ENCODE measurements around the gene SPHKAP. TPM values are rescaled to one million over a fixed set of nuclear protein-coding genes. Genes with fewer than 3 reads are reported as not detected.
"Not testable (repeated sequence)": the region's sequence is repeated elsewhere in the genome, so short reads cannot be mapped to it uniquely, and the experiment has no call there.

Gene SPHKAP
- polyA plus RNA-seq, 1 of the 3 experiments (the other 2 are of a cell fraction) = not detected

DNA sequence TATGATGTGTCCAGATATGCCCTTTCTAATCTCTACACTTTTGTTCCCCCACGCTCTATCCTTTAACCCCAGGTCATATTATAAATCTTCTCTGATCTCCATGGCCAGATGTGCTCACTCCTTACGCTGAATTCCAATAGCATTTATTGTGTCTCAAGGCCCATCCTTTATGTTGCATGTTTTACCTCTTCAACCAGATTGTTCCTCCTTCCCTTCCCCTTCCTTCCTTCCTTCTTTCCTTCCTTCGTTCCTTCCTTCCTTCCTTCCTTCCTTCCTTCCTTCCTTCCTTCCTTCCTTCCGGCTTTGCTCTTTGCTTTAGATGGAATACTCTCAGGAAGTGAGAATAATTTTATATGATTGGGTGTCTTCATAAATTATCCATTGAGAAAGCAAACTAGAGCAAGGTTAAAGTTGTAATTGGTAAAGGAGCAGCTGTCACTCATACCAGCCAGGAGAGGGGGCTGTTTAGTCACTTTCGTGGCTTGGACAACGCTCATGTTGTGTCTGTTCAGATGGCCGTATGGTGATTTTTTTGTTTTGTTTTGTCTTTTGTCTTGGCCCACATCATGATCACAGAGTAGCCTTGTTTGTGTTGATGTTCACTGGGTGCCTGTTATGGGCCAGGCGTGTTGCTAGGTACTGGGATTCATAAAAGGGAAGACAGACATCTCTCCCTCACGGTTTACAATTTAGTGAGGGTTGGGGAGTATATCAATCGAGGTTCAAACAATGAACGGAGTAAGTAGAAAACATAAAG, 242.0 kb downstream of the SPHKAP start:
- Histone ChIP-seq H3K27me3 (ENCODE audit: insufficient read depth) (no peaks in the 10 kb centered on the region), H3K9me2 (no peaks in the 10 kb centered on the region), H3K4me3 (ENCODE audit: low read depth in 2 of 2, low read length in 1 of 2) (peak overlapping the region in 1 of 2 experiments; percentile 32; a peak in 2 of 4 replicates), H3K27ac (ENCODE audit: low read depth in 2 of 2, low read length in 1 of 2) (no peak overlapping the region), H3K9me3 (no peaks in the 10 kb centered on the region), H3K4me2 (no peak overlapping the region), H3K4me1 (ENCODE audit: control insufficient read depth in 1 of 2, insufficient read depth in 2 of 2, low read depth in 1 of 2, low read length in 1 of 2) (no peaks in the 10 kb centered on the region), H3K9ac (no peak overlapping the region), H4K20me1 (ENCODE audit: insufficient read depth) (no peaks in the 10 kb centered on the region), H2AFZ (ENCODE audit: low read depth) (peak overlapping the region; percentile 69; the same call in 1 of the 2 replicates), H3F3A (replicated peaks; ENCODE audit: insufficient read depth) (no peaks in the 10 kb centered on the region), H3K36me3 (replicated peaks in 1 of 2; ENCODE audit: control insufficient read depth in 1 of 2, insufficient read depth in 2 of 2, low read length in 1 of 2) (no peaks in the 10 kb centered on the region), H3K79me2 (ENCODE audit: insufficient read depth) (no peaks in the 10 kb centered on the region)
- ChIA-PET POLR2A (no interaction called here), CTCF (interaction anchor here (1.0 to 2.3 kb wide), 4 partner anchors 48 to 718 kb away, joined by 3 to 8 read pairs (median 4); no protein-coding TSS in a partner anchor)
- WGBS (ENCODE audit: low lambda C conversion rate) = 11% methylated on average over 11 of the region's 11 CpGs
- peak; percentile 31 for DNase-seq
- TF ChIP-seq EP300 (IDR thresholded peaks at IDR 0.05; ENCODE audit: borderline replicate concordance in 1 of 2, low read depth in 1 of 2, low read length in 1 of 2) (no peak), SMC3 (IDR thresholded peaks at IDR 0.05; ENCODE audit: low read depth, low read length) (peak; percentile 37; the same call in 1 of the 2 replicates), GABPA (IDR thresholded peaks at IDR 0.05; ENCODE audit: low read depth) (no peak), SIN3A (IDR thresholded peaks at IDR 0.05; ENCODE audit: borderline replicate concordance, low read depth, low read length) (no peak), RAD21 (IDR thresholded peaks at IDR 0.05; ENCODE audit: low read length) (peak; percentile 61)
- TF ChIP-seq, protein P1, sequence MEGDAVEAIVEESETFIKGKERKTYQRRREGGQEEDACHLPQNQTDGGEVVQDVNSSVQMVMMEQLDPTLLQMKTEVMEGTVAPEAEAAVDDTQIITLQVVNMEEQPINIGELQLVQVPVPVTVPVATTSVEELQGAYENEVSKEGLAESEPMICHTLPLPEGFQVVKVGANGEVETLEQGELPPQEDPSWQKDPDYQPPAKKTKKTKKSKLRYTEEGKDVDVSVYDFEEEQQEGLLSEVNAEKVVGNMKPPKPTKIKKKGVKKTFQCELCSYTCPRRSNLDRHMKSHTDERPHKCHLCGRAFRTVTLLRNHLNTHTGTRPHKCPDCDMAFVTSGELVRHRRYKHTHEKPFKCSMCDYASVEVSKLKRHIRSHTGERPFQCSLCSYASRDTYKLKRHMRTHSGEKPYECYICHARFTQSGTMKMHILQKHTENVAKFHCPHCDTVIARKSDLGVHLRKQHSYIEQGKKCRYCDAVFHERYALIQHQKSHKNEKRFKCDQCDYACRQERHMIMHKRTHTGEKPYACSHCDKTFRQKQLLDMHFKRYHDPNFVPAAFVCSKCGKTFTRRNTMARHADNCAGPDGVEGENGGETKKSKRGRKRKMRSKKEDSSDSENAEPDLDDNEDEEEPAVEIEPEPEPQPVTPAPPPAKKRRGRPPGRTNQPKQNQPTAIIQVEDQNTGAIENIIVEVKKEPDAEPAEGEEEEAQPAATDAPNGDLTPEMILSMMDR (IDR thresholded peaks at IDR 0.05) = peak; percentile 72
- TF ChIP-seq, protein P2, sequence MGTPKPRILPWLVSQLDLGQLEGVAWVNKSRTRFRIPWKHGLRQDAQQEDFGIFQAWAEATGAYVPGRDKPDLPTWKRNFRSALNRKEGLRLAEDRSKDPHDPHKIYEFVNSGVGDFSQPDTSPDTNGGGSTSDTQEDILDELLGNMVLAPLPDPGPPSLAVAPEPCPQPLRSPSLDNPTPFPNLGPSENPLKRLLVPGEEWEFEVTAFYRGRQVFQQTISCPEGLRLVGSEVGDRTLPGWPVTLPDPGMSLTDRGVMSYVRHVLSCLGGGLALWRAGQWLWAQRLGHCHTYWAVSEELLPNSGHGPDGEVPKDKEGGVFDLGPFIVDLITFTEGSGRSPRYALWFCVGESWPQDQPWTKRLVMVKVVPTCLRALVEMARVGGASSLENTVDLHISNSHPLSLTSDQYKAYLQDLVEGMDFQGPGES (IDR thresholded peaks at IDR 0.05; ENCODE audit: low read depth, low read length) = no peak
- TF ChIP-seq, protein P3, sequence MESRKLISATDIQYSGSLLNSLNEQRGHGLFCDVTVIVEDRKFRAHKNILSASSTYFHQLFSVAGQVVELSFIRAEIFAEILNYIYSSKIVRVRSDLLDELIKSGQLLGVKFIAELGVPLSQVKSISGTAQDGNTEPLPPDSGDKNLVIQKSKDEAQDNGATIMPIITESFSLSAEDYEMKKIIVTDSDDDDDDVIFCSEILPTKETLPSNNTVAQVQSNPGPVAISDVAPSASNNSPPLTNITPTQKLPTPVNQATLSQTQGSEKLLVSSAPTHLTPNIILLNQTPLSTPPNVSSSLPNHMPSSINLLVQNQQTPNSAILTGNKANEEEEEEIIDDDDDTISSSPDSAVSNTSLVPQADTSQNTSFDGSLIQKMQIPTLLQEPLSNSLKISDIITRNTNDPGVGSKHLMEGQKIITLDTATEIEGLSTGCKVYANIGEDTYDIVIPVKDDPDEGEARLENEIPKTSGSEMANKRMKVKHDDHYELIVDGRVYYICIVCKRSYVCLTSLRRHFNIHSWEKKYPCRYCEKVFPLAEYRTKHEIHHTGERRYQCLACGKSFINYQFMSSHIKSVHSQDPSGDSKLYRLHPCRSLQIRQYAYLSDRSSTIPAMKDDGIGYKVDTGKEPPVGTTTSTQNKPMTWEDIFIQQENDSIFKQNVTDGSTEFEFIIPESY (IDR thresholded peaks at IDR 0.05; ENCODE audit: borderline replicate concordance, low read depth) = no peak
- TF ChIP-seq, protein P4, sequence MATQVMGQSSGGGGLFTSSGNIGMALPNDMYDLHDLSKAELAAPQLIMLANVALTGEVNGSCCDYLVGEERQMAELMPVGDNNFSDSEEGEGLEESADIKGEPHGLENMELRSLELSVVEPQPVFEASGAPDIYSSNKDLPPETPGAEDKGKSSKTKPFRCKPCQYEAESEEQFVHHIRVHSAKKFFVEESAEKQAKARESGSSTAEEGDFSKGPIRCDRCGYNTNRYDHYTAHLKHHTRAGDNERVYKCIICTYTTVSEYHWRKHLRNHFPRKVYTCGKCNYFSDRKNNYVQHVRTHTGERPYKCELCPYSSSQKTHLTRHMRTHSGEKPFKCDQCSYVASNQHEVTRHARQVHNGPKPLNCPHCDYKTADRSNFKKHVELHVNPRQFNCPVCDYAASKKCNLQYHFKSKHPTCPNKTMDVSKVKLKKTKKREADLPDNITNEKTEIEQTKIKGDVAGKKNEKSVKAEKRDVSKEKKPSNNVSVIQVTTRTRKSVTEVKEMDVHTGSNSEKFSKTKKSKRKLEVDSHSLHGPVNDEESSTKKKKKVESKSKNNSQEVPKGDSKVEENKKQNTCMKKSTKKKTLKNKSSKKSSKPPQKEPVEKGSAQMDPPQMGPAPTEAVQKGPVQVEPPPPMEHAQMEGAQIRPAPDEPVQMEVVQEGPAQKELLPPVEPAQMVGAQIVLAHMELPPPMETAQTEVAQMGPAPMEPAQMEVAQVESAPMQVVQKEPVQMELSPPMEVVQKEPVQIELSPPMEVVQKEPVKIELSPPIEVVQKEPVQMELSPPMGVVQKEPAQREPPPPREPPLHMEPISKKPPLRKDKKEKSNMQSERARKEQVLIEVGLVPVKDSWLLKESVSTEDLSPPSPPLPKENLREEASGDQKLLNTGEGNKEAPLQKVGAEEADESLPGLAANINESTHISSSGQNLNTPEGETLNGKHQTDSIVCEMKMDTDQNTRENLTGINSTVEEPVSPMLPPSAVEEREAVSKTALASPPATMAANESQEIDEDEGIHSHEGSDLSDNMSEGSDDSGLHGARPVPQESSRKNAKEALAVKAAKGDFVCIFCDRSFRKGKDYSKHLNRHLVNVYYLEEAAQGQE (IDR thresholded peaks at IDR 0.05; ENCODE audit: low read depth, low read length) = no peak

DNA sequence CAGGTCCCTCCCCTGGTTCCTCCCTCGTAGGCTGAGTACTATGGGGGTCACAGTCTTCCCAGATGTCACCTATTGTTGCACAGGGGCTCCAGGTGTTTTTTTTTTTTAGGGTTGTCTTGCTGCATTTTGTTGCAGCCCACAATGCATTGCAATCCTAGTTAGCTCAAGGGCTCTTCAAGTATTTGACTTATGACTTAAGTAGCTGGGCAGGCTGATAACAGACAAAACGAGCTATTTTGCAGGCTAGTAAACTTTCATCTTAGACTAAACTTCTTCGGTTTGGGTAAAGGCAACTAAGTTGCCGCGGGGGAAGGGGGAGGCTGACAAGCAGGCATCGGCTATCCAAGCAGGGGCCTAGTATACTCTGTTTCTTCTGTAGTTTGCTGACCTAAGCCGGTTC, 245.2 kb downstream of the SPHKAP start:
- H3K4me3 ChIP-seq (ENCODE audit: low read depth in 2 of 2, low read length in 1 of 2); H3K79me2 ChIP-seq (ENCODE audit: insufficient read depth); H3K27me3 ChIP-seq (ENCODE audit: insufficient read depth); H3K9ac ChIP-seq; H3K4me2 ChIP-seq; H3F3A ChIP-seq (replicated peaks; ENCODE audit: insufficient read depth); DNase-seq; H3K9me3 ChIP-seq; H3K9me2 ChIP-seq; POLR2A ChIA-PET; H4K20me1 ChIP-seq (ENCODE audit: insufficient read depth); H2AFZ ChIP-seq (ENCODE audit: low read depth); H3K27ac ChIP-seq (ENCODE audit: low read depth in 2 of 2, low read length in 1 of 2); H3K36me3 ChIP-seq (replicated peaks in 1 of 2; ENCODE audit: control insufficient read depth in 1 of 2, insufficient read depth in 2 of 2, low read length in 1 of 2): not testable (repeated sequence)
- CTCF ChIA-PET = interaction anchor here (1.5 kb wide), 1 partner anchor 46 kb away, joined by 5 read pairs; no protein-coding TSS in a partner anchor
- H3K4me1 ChIP-seq (ENCODE audit: control insufficient read depth in 1 of 2, insufficient read depth in 2 of 2, low read depth in 1 of 2, low read length in 1 of 2) = peaks cover 0 to 13% of the 10 kb centered on the region in 2 experiments; a peak in 1 of 4 replicates
- 44% methylated on average over 7 of the region's 7 CpGs for WGBS (ENCODE audit: low lambda C conversion rate)
